GM21526 (cell line): Measurements from ENCODE around the gene TWNK.

Experiments
- ATAC-seq: cut with Tn5 transposase; IDR thresholded peaks from one replicate; pipeline ENCODE4 v1.9.1; 2021; ENCODE audit warnings: moderate library complexity; ENCODE audit not compliant: unreplicated experiment, low FRiP score

The TWNK gene

DNA sequence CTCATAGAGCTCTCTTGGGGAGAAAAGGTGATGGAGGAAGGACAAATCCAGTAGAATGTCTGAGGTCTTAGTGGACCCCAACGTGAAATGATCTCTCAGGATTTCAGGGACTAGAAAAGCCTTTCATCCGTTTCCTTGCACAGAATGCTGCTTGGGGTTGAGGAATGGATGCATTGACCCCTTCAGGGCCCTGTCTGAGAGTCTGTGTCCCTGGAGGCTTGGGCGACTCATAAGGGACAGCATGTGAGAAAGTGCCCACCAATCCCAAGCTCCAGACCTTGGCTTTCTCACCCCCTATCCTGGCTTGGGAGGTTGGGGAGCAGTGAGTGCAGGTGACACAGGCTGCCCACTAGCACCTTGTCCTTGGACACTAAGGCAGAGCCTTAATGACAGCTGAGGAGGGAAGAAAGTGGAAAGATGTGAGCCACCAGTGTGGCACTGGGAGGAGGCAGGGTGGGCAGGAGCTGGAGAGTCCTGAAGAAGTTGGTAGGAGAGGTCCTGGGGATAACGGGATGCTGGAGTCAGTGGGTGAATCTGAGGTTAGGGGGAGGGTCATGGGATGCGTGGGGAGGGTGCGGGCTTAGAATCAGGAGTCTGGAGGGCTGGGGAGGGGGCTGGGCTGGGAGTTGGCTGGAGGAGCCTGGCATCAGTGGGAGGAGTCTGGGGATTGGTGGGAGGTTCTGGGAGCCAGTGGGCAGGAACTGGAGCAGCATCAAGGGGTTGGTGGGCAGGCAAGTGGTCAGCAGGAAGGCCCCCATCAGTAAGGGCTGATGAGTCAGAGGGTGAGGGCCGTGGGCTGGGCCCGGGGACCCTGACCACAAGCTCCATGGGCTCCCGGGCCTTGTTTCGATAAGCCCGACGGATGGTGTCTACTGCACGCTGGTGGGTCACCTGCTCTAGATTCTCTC lies 20.8 kb downstream of the TWNK start:
- no peak for ATAC-seq

DNA sequence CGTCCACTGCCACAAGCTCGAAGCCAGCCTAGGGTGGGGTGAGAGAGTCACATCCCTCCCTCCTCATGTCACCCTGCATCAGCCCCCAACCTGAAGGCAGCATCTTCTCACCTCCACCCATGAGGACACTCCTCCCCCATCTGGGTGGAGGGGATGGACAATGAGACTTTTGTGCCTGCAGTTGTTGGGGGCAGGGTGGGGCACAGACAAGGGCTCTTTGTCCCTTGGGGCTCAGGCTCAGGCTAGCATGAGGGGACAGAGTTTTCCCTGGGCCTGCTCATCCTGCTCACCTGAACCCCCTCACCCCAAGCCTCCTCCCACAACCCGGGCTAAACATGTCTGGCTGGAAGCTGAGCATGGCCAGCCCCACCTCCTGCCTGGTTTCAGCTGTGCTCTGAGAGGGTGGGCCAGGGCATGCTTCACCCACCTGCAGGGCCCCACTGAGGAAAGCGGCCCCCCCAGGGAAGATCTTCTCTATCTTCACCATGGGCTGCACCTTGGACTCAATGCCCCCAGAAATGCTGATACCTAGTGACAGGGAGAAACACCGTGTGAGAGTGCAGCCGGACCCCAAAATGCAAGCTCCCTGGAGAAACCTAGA lies 21.6 kb downstream of the TWNK start:
- ATAC-seq, result no peak

DNA sequence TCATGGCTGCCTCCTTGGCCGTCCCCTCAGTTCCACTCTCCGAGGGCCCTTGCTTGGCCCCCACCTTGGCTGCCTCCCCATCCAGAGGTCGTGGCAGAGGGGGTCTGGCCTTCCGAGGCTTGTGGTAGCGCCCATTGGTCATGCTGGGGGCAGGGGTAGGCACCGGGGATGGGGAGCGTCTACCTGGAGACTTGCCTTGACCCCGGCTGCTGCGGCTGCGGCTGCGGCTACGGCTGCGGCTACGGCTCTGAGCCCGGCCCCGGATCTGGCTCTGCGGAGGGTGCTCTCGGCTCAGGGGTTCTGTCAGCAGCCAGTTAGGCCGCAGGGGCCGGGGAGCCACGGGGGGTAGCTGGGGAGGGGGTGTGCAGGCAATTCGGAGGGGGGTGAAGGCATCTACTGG lies 23.0 kb downstream of the TWNK start:
- no peak for ATAC-seq

DNA sequence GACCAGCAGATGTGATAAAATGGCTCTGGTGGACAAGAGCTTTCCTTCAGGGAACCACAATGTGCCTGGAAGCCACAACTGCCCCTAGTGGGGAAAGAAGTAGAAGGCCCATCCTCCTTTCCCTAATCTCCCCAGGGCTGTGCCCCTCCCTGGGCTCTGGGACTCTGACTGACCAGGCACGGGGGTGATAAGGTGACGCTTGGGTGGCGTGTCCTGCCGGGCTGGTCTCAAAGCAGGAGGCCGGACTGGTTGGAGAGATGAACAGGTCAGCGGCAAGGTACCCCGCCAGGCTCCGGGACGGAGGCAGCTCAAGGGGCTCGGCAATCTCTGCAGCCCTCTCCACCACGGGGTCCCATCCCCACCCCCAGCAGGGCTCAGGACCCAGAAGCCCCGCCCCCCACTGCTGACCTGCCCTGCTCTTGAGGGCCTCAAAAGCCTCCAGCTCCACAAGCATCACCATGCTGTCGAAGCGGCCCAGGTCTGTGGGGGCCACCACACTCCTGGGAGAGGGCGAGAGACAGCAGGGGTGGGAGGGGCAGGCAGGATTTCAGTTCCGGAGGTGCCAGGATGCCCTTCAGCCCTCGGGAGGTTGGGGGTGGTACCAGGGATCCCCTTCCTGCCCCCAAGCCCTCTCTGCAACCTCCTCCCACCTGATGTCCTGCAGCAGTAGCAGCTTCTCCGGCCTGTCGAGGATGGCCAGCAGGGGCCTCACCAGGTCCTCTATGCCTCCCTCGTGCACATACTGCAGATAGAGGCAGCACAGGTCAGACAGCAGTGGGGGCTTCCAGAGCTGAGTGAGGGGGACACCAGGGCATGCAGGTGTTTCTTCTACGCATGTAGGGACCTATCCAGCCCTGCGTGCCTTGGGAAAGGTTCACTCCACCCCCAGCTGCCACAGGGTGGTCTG lies 24.4 kb downstream of the TWNK start:
- ATAC-seq, result no peak

DNA sequence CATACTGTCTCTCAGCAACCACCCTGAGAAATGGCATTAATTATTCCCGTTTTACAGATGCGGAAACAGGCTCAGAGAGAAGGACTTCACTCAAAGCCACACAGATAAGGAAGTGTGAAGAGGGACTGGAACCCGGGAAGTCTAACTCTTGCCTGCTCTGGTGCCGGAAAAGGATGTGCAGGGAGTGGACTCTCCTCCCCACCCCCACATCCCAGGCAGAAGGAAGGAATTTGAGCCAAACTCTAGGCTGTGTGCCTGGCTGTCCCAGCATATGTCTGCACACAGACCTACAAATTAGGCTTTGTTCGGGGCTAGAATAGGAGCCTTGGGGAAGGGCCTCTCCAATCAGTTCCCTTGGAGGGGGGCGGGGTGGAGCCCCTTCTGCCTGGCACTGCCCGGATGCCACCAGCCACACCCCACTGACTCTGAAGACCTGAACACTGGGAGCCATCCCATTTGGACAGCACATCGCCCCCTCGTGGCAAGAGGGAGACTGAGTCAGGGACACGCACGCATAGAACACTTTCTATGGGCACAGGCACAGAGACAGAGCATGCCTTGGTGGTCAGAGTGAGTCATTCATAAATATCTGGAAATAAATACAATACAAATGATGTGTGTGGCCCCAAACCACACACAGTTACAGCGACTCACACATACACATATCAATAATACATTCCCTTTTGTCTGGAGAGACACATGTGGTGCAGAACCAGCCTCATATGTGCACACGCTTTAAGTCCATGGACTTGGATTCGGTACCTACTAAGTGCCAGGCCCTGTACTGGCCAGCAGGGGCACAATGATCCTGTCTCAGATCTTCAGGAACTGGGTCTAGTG lies 25.4 kb downstream of the TWNK start:
- peak; percentile 62 for ATAC-seq

DNA sequence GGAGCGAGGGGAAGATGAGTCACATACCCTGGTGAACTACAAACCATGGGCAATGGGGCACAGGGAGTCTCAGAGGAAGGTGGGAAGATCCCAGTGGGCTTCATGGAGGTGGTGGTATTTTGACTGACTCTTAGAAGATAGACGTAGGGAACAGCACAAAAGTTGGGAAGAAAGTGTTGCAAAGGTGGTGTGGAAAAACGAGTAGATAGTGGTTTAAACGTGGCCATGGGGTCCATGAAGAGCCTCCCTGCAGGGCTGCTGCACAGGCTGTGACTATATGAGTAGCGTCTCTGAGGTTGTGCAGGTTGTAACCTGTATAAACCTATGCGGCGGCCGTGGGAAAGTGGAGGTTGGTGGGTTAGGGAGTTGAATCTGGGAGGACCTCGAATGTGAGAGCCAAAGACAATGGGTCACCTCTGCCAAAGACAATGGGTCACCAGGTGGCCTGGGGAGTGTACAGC lies 26.1 kb downstream of the TWNK start:
- no peak for ATAC-seq

DNA sequence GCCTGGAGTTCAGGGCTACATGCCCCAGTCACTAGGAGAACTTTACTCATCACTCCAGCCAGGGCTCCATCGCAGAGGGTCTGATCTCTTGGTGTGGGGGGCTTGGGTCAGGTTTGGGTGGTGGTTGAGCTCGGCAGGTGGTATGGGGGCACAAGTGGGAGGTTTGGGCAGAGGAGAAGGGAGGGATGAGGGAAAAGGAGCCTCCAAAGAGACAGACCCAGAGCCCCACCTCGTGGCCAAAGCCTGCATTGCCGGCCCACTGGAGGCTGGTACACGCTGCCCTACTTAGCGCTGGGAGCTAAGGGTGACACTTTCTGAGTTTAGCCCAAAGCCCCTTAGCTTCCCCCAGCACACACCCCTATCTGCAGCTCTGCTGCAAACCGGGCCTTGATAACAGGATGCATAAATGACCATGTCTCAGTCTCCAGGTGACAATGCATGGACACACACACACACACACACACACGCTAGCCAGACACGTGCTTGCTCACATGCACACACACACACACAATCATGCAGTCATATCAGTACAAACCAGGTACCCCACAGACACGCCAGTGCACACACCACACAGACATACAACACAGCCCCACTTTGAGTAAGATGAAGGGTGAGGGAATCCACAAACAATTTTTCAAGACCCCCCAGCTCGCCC lies 27.0 kb downstream of the TWNK start:
- ATAC-seq, result no peak

DNA sequence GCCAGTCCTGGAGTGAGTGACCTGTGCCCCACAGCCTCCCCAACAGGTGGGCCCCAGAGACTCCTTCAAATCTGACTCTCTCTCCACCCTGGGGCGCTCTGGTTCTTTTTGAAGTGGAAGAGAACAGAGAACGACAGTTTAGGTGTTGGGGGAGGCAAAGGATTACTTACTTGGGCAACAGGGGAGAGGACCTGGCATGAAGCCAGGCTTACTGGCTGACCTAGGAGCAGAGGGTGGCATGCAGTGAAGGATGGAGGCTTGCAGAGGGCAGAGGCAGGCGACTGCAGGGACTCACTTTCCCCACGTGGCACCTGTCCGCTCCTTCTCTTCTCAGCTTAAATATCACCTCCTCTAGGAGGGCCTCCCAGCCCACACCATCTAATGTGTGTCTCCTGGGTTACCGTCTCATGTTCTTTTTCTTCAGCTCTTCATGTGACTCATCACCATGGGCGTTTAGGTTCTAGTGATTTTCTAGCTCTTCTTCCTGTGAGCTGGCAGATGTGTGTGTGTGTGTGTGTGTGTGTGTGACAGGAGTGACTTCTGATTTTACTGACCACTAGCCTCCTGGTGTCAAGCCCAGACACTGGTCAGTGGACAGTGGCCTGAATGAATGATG lies 27.7 kb downstream of the TWNK start:
- no peak for ATAC-seq

DNA sequence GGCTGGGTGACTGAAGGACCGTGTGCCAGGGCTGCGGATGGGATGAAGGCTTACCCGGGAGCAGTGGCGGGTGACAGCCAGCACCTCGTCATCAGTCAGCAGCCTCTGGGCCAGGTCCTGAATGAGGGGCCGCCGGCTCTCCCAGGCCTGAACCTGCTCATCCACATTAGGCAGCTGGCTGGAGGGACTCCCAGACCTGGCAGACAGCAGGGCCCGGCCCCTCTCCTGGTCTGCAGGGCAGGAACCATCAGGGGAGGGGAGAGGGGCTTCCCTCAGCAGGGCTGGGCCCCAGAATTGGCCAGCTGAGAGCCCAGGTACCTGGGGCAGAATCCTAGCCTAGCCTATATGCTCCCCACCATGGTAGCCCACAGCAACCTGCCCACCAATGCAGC lies 28.2 kb downstream of the TWNK start:
- ATAC-seq, result no peak

DNA sequence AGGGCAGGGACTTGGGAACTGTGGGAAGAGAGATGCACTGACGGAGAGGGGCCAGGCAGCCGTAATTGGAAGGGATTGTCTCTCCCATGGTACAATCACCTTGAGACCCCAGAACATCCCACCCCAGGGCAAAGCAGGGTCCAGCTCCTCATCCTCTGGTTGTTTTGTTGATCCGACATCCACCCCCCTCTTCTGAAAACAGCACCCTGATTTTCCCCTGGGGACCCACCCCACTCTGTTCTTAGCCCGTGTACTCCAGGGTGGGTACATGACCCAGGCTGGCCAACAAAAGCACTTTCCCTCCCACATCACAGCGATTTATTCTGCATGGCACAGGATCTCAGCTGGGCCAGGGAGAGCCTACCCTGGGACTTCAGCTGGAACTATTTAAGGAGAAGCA lies 29.5 kb downstream of the TWNK start:
- no peak for ATAC-seq

DNA sequence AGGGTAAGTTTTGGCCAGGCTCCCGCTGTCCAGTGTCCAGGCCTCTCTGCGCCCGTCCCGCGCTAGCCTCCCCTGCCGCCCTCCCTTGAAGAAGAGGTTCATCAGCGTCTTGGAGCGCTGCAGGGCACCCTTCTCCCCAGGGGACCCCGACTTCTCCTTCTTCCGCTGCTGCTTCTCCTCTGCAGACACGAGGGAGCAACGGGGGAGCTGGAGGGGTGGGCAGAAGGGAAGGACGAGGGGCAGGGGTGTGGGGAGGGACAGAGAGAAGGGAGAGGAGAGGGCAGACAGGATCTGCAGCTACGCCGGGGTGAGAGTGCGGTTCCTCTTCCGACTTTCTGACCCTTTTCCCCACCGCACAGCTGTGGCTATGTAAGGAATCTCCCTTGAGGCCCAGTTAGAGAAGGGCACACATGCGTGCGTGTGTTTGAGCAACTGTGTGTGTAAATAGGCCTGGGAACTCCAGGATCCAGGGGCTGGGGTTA lies 30.8 kb downstream of the TWNK start:
- no peak for ATAC-seq

DNA sequence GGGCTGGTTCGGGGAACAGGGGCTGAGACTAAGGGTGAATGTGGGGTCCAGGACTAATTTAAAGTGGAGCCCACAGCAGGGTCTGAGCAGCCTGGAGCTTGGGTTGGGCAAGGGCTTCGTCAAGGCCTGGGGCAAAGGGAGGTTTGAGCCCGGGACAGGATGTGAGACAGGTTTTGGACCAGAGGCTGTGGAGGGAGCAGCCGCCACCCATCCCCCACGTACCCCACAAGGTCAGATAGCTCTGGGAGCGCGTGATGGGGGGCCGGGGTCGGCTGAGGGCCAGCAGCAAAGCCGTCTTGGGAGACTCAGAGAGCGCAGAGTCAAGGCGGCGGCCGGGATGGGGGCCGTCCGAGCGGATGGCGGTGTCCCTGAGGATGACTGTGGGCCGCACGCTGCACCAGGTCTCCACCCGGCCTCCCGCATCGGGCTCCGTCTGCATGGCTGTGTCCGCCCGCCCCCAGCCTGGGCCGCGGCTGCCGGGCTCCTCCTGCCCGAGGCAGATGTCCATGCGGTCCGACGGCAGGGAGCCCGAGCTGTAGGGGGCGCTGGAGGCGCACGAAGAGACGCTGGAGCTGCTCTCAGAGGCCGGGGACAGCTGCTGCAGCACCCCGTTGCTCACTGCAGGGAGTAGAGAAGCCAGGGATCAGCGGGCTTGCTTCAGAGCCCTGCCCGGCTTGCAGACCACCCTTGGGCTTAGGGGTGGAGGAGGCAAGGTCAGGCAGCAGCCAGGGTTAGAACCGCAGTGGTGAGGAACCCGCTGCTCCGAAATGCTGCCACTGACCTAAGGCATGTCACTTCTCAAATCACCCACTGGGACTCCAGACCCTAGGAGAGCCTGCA lies 31.5 kb downstream of the TWNK start:
- ATAC-seq, result no peak

DNA sequence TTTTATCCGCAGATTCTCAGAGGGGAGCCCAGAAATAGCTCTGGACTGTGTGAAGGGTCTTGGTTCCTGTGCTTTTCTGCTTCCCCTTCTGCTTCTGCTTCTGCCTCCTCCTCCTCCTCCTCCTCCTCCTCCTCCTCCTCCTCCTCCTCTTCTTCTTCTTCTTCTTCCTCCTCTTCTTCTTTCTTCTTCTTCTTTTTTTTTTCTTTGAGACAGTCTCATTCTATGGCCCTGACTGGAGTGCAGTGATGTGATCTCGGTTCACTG lies 32.0 kb downstream of the TWNK start:
- ATAC-seq, result no peak

DNA sequence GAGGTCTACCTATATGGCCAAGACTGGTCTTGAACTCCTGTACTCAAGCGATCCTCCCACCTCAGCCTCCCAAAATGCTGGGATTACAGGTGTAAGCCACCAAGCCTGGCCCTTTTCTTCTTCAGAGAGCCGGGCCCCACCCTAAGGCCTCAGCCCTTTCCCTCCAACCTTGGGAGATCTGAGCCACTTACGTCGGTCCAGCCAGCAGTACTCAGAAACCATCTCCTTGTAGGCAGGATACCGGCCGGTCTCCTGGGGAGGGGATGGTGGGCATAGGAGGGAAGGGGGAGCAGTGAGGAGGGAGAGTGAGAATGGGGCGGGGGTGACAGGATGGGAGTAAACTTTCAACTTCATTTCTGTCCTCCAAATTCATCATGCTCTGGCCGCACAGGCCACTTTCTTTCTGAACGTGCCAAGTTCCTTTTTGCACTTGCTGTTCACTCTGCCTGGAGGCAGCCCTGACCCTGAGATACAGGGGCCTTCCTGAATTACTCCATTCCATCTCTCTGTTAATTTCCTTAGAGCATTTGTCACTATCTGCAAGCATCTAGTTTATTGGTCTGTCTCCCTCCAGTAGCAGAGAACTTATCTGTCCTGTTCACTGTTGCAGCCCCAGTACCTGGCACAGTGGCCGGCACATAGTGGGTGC lies 33.2 kb downstream of the TWNK start:
- ATAC-seq, result no peak

DNA sequence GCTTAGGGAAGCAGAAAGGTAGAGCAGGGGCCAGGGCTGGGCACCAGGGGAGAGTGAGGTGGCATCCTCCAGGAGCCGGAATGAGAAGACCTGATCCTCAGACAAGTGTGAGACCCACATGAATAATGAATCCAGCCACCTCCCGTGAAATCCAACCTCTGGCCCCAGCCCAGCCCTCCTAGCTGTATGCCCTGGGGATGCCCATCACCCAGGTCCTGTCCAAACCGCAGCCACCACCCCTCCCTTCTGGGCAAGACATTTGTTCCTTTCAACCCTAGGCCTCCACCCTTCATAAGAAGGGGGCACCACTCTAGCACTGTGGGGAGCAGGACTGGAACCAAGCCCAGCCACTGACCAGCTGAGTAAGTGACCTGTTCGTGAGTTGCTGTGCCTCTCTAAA lies 33.9 kb downstream of the TWNK start:
- ATAC-seq, result no peak

DNA sequence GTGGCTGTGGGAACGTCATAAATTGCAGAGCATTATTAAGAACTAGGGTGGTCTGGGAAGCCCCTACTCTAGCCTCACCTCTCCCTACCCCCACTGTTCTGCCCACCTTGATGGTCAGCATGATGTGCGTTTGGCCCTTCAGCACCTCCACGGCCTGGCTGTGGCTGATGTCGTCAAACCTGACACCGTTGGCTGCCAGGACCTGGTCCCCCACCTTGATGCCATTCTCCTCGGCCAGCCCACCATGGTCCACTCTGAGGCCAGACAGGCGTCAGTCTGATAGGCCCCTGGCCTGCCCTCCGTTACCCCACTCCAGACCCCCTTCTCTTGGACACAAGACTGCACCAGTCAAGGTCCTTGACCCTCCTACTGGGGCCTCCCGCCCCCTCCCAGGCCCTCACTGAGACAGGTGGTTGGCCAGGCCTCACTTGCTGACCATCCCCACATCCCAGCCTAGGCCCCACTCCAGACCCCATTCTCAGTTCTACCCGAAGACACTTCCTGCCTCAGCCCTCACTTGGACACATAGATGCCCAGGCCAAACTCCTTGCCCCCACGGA lies 34.4 kb downstream of the TWNK start:
- no peak for ATAC-seq

DNA sequence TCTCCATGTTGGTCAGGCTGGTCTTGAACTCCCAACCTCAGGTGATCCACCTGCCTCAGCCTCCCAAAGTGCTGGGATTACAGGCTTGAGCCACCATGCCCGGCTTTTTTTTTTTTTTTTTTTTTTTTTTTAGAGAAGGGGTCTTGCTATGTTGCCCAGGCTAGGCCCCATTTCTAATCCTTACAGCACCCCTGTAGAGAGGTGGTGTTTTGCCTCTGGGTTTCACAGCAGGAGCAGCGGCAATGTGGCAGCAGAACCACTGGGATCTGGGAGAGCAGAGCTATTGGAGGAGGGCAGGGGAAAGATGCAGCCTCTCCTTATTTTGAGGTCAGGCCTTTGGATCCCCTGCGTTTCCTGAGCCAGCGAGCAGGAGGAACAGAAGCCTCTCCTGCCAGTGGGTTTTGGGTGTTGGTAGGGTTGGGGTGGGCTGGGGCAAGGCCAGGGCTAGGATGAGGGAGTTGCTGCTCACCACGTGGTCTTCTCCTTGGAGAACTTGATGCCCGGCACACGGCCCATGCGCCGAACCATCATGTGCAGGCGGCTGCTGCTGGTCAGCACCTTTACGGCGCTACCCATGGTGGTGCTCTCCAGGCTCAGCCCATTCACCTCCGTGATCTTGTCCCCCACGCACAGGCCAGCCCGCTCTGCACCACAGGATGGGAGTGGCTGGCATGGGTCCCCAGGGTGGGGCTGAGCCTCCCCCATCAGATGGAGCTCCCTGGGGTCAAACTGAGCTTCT lies 35.8 kb downstream of the TWNK start:
- no peak for ATAC-seq
